NCI-H1694 (cell line): ENCODE results near the gene CCDC102A.

Source experiments
- DNase-seq: peaks from one replicate; lab custom pipeline; 2025; lab: John Stamatoyannopoulos, UW

Gene CCDC102A

DNA sequence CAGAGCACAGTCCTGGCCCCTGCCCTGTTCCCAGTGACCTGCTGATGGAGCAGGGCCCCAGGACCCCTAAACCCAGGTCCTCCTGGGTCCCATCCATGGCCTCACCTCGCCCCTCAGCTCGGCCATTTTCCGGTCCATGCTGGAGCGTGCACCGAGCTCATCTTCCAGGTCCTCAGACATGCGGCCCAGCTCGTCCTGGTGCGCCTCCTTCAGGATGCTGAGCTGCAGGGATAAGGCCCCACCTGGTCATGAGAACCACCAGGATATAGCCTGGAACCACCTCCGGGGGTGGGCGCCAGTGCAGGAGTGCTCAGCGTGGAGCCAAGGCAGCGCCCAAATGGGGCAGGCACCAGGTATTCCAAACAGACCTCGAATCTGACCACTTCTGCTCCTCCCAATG lies 17.9 kb downstream of the CCDC102A start:
- DNase-seq, result no peak

DNA sequence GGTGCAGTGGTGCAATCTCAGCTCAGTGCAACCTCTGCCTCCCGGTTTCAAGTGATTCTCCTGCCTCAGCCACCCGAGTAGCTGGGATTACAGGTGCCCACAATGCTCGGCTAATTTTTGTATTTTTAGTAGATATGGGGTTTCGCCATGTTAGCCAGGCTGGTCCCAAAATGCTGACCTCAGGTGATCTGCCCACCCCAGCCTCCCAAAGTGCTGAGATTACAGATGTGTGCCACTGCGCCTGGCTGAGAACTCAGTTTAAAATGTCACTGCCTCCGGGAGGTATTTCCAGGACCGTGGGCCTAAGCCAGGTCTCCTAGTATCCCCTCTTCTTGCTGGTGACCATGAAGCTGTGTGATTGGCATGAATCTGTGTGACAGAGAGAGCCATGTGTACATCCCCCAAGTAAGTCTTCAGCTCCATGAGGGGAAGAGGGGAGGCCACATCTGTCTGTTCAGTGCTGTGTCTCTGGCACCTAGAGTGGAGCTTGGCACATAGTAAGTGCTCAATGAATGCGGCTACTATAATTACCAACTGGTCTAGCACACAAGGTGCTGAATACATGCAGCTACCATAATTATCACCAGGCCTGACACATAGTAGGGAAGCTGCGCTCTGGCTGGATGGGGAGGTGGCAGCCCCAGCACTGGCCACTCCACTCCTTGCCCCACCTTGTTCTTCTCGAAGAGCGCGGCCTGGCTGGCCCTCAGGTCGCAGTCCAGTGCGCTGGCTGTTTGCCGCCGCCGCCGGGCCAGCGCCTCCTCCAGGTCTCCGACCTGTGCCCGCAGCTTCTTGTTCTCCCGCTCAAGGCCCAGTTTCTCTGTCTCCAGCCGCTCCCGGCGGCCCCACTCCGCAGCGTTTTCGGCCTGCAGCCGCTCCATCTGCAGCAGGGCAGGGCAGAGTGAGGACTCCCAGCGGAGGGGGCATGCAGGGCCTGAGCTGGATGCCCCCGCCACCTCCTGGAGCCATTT lies 18.7 kb downstream of the CCDC102A start:
- DNase-seq, result no peak

DNA sequence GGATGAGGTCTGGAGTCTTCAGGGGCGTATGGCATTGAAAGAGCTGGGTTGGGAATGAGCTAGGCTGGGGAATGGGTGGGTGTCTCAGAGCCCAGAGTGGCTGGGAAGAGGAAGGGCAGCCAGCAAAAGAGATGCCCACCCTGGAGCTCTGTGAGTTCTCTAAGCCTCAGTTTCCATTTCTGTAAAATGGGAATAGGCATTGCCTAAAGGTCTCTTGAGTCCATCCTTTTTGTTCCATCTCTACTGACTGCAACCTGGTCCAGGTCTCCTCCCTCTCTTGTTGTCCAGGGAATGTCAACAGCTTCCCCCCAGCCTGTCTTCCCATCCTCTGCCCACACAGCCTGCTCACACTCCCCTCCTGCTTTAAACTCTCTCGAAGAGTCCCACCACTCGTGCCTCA lies 19.6 kb downstream of the CCDC102A start:
- DNase-seq, result no peak

DNA sequence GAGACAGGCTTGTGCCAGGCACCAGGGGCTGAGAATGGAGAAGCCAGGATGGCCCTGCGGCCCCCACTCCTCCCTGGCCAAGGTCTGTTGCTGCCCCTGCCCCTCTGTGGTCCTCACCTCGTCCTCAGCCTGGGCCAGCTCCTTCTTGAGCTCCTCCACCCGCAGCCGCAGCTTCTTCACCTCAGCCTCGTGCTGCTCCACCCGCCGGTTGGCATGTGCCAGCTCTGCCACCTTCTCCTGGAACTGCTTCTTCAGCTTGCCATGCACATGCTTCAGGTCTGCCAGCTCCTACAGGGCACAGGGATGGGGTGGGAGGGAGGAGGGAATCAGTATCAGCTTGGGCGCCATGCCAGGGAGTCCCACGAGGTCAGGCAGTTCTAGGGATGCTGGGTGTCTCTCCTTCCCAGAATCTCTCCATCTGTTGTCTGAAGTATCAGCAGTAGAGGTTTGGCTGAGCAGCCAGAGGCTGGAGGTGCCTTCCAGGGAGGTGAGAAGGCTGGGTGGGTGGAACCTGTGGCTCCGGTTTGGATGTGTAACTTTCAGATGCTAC lies 20.1 kb downstream of the CCDC102A start:
- DNase-seq, result peak; percentile 33

DNA sequence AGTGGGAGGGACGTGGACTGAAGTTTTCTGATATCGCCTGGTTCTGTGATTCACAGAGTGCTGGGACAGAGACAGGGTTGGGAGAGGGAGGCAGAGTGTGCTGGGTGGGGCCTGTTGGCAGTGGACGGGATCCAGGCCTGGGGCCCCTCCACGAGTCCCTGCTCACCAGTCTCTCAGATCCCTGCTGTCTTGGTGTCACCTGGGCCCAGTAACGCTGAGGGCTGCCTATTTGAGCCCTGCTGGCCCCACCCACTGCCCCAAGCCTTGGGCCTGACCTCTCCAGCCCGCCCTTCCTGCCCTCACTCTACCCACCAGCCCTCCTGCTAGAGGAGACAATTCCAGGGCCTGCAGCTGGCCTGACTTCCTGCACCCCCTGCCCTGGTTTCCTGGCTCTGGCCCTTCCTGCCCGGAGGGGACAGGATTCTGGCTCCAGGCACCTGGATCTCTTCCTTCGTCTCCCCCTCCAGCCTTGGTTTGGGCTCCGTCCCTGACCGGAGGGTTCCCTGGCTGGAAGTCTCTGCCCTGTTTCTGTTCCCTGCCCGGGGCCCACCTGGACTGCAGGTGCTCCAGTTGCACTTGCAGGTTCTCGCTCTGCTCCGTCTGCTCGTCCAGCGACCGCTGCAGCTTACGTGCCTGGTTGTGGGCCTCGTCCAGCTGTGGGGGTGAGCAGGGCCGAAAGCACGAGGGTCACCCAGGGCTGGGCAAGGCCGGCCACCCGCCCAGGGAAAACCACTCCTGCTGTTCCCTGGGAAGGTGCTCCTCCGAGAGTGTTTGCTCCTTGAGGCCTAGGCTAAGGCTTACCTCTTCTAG lies 21.4 kb downstream of the CCDC102A start:
- no peak for DNase-seq

DNA sequence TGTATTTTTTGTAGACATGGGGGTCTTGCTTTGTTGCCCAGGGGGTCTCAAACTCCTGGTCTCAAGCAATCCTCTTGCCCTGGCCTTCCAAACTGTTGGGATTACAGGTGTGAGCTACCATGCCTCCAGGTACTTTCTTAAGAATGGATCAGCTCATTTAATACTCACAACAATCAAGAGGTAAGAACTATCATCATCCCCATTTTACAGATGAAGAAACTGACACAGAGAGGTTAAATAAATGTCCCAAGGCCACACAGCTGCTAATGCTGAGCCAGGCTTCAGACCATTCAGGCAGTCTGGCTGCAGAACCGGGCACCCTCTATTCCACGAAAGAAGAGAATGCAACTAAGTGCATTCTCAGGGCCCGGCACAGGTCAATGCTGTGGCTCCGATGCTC lies 22.0 kb downstream of the CCDC102A start:
- no peak for DNase-seq

DNA sequence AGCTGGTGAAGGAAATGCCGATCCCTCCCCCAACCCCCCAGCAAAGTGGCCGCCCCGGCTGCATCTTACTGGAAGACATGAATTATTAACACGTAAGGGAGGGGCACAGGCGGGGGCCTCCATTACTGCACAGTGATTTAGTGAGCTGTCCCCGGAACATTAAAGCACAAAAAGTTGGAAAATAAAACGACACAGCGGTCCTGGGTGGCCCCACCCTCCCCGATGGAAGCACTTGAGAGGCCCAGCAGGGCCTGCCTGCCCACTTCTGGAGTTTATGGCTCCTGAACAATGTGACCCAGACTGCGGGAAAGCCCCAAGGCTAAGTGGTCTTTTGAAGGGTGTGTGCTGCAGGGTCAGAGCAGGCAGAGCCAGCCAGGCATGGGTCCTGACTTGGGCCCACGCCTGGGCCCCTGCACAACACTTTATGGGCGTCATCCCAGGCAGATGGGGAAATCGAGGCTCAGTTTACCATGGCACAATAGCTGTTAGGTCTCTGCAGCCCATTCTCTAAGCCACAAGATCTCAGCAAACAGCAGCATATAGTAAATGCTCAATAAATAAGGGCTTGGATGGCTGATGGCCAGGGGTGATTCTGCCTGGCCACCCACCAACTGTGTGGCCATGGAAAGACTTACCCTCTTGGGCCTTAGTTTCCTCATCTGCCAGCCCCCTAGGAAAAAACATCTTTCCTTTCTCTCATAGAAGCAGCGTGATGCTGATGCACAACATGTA lies 22.8 kb downstream of the CCDC102A start:
- DNase-seq, result no peak

DNA sequence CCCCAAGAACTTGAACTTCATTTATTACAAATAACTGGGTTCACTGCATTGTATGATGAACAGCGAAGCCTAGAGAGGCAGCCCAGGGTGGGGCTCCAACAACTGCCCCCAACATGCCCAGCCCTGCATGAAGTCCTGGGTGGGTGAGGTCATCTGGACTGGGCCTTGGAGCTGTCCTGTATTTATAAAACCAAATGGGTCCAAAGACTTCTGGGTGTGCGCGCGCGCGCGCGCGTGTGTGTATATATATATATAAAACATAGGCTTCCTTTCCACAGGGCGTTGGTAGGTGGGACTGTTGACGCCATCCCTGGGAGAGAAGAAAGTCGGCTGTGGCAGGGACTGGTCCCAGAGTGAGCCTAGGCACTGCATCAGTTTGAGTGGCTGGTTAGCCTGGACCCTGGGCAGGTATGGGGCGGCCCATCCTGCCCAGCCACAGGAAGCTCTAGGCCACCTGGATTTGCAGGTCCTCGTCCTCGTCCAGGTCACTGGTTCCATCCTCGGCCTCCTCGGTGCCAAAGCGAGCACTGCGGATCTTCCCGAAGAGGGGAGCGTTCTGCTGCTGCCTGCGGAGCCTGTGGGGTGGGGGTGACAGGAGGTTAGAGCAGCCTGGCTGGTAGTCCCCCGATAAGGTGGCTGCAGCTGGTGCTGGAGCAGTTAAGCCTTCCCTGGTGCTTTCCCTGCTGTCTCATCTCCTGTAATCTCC lies 23.9 kb downstream of the CCDC102A start:
- no peak for DNase-seq

DNA sequence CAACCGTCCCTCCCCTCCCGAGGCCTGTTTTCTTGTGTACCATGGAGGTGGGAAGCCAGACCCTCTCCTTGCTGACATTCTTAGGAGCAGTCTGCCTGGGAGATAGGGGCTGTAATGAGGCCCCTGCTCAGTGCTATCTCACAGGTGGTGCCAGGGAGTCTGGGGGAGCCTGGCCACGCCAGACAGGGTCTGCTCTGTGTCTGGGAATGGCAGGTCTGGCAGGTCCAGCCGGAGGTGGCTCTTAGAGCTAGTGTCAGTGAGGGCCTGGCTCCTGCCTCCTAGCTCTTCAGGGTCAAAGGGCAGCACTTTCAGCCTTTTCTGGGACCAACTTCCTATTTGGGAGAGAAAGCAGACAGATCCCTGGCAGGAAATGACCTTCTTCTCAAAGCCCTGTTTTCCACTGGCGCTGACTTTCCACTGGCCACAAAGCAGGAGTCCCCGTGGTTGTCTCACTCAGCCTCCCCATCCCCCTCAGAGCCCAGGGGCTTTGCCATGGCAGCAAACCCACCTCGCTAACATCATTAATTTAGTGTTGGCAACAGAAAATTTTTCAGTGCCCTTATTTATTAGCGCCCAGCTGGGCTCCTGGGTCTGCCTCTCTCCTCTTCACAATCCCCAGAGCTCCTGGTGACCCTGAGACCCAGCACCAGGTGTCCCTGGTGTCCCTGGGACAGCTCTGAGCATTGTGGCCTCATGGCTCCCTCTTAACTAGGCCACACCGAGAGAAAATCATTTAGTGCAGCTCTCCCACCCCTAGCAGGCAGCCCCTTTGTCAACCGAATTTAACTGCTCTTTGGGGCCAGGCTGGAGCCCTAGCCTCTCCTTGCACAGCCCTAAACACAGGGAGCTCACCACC lies 26.1 kb downstream of the CCDC102A start:
- DNase-seq, result no peak

DNA sequence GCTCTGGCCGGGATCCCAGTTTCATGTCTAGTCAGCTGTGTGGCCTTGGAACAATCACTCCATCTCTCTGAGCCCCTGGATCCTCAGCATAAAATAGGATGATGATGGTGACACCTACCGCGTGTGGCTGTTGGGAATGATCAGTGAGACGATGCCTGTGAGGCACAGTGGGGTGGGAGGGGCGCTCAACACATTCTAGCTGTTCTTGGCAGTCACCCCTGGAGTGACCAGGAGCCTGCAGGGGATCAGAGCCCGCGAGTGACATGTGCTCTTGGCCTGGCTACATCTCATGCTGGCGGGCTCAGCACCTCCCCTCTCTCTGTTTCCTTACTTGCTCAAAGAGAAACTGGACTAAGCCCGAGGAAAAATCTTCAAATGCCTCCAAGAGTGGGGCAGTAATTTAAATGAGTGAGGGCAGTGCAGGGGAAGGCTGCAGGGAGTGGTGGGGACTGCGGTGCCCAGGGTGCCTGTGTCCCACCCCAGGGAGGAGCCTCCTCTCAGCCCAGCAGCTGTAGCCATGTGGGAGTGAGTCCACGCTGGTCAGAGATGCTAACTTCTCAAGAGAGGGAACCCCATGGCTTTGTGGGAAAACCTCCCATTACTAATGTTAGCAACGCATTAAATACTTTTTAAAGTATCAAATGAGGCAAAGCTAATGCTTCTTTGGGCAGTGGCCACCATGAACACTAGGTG lies 27.0 kb downstream of the CCDC102A start:
- DNase-seq, result no peak

DNA sequence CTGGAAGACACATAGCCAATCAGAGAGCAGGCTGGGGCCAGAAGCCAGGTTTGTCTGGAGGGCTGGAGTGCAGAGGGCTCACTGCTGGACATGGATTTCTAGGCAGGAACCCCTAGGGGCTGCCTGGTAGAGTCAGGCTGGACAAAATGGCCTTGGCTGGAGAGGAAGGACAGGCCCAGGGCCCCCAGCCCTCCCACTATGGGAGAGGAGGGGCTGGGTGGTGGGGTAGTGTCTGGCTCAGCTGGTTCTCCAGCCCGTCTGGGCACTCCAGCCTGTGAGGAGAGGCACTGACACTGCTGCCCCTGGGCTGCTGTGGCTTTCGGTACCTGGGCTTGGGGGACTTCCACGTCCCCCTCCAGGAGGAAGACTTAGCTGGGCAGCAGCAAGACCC lies 28.3 kb downstream of the CCDC102A start:
- DNase-seq, result no peak

DNA sequence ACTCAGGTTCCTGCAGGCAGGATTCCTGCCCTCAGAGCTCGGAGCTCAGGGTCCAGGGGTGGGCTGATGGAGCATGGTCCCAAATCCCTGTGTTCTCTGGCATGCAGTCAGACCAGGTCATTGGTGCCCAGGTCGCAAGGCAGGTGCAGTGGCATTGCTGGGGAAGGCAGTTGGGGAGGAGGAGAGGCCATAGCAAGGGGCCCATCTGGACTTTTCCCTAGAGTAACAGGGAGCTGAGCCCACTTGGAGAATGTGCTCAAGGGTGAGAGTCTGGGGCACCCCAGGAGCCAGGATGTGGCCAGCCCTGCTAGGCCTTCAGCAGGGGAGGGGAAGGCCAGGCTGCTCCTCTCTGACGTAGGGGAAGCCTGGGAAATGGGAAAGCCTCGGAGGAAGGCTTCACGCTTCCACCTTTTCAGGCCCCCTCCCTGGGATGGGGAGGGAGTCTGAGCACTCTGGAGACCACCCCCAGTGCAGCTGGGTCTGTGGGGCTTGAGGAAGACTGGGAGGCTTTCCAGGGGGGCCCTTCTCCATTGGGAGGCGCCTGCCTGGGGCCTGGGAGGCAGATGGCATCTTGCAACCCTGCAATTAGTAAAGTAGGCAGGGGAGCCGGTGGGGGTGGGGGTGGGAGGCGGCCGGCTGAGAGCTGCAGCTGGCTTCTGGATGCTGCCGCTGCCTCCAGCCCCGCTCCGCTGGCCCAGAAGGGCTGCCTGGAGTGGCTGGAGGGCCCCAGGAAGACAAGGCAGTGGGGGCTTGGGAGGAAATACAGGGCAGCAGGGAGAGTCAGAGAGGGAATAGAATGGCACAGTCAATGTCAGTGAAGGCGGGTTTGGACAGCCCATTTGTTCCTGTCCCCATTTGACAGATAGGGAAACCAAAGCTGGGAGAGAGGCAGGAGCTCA lies 29.0 kb downstream of the CCDC102A start:
- DNase-seq, result peak; percentile 43

DNA sequence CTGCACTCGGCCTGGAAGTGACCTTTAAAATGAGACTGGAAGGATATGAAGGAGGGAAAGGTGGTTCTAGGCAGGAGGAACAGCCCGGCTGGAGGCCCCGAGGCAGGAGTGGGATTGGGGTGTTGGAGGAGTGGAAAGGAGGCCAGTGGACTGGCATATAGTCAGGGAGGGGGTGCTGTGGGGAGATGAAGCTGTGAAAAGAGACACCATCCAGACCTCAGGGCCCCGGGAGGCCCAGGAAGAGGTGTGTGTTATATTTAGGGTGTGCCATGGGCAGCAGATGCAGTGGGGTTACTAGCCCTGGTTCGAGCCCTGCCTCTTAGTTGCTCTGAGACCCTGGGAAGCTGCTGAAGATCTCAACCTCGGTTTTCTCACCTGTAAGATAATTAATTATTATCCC lies 31.2 kb downstream of the CCDC102A start:
- no peak for DNase-seq

DNA sequence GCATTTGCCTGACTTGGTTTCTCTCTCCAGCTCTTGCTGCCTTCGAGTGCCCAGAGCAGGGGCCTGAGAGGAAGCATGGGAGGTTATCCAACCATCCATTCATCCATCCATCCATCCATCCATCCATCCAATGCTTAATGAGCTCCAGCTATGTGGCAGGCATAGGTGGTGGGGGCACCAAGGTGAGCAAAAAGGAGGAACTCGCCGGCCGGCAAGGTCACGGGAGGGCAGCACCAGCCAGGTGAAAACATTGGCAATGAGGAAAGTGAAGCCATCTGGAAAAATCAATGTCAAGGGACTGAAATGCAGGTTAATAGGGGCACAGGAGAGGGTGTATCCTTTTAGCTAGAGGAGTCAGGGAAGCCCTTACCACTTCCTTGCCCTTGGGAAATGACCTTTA lies 31.9 kb downstream of the CCDC102A start:
- DNase-seq, result no peak

DNA sequence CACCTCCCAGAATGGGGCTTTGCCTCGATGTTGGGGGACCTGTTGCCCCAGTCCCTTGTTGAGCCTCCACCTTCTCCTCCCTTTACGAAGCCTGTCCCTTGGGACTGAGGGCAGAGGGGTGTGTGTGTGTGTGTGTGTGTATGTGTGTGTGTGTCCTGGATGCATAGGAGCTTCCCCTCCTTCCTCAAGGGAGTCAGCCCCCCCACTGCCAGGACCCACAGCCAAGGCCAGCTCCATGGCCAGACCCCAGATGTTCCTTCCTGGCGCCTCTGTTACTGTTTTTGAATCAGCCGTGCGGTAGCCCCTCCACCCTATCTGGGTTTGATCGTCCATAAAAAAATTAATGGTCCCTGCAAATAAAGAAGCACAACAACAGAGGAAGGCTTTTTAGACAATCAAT lies 32.4 kb downstream of the CCDC102A start:
- no peak for DNase-seq

DNA sequence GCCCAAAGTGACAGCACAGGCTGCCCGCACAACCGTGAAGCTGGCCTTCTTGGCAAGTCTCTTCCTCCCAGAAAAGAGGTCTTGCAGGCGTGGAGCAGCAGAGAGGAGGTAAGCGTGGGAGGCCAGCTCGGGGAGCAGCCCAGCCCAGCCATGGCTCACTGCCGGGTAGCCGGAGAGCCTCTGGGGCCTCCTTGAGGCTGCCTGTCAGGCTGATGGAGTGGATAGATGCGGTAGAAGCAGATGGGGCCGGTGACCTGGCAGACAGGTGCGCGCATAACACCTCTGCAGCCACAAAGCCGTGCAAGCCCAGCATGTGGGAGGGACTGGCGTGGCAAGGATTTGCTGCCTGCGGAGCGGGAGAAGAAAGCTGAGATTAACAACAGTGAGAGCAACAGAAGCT lies 33.0 kb downstream of the CCDC102A start:
- no peak for DNase-seq

DNA sequence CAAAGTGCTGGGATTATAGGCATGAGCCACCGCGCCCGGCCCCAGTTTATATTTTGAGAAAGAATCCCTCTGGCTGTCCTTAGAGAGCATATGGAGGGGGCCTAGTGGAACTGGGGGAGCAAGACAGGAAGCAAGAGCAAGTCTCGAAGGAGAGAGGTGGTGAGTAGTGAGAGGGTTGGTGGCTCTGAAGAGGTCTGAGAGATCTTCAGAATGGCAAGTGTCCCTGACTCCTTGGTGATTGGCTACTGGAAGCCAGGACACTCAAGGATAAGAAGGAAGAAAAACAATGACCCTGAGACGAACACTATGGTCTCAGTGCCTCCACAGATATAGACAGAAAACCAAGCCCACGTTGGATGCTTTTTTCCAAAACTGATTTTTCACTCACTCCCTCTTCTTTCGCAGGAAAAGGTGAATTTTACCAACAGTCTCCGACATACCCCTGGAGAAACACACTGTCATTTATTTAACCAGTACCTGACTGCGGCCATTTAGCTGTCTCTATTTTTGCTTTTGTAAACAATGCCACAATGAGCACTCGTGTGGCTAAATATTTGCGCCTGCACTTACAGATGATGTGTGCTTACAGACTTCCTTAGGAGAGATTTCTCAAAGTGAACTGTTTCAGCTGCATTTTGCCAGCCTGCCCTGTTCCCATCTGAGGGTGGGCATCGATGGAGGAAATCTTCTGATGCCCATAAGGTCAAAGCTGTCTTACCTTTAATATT lies 34.2 kb downstream of the CCDC102A start:
- DNase-seq, result no peak

DNA sequence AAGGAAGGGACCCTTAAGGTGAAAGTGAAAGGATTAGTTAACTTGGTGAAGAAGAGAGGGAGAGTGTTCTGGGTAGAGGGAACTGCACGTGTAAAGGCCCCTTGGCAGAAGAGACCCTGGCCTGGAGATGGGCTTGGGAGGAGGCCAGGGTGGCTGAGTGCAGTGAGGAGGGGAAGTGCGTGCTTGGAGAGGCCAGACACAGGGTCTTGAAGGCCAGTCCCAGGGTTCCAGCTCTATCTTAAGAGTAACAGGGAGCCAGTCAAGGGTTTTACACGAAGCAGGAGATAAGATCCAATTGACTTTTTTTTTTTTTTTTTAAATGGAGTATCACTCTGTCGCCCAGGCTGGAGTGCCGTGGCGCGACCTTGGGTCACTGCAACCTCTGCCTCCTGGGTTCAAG lies 34.9 kb downstream of the CCDC102A start:
- DNase-seq, result no peak
